HG03066 (cell line): ENCODE measurements around the gene DNASE1L3.
"Not testable (repeated sequence)": the region's sequence is repeated elsewhere in the genome, so short reads cannot be mapped to it uniquely, and the experiment has no call there.

Experiments used
- ATAC-seq: cut with Tn5 transposase; IDR thresholded peaks from one replicate; pipeline ENCODE4 v1.9.1; 2021; ENCODE audit warnings: low read depth; ENCODE audit not compliant: unreplicated experiment

Gene DNASE1L3

DNA sequence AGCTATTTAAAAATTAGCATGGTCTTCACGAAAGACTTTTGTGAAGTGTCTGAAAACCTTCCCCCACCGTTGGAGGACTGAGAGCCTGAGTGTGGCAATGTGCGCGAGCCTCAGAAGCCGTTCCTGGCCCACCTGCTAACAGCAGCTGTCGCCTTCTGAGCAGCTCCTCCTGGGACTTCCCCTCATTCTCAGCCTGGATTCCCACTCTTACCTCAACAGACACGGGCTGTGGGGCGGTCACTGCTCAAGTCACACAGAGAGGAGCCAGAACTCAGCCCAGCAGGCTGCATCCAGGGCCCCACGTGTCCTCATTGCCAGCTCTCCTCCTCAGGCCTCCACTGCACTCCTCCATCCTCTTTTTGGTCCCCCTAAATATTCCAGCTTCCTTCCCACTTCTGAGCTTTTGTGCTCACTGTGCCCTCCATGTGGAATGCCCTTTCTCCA, 7.8 kb downstream of the DNASE1L3 start:
- ATAC-seq = peak; percentile 82

DNA sequence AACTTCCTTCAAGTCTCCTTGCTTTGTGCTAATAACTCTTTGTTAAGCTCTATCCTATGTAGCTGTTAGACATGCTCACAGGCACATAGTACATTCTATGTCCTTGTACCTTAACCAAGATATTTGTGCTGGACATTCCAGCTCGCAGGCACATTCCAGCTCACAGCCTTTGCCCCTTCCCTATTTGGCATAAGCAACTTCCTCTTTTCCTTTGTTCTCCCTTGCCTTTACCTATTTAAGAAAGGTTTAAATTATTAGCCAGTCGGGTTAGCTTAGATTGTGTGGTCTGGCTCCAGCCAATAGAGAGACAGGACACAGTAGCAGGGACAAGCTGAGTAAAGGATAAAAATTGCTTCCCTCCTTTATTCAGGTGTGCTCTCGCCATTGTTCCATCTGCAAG, 9.3 kb downstream of the DNASE1L3 start:
- ATAC-seq = not testable (repeated sequence)

DNA sequence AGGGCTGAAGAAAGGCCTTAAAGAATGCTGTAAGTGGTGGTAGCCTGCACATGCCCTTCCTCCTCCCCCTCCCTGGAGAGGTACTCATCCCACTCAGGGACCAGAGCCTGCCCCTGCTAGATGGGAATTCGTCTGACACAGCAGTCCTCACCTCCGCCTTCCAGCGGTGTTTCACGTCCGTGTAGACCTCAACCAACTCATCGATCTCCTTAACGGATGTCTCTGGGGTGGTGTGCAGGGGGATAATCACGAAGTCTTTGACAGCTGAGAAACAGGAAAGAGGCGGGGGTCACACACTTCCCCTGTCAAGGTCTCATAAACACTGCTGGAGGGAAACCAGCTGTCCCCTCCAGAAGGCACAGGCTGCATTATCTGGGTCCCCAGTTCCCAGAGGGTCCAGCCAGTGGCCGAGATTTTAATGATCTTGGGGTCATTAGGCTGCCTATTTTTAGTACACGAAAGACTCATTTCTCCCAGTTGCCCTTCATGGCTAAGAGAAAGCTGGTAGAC, 9.9 kb downstream of the DNASE1L3 start:
- ATAC-seq = no peak

DNA sequence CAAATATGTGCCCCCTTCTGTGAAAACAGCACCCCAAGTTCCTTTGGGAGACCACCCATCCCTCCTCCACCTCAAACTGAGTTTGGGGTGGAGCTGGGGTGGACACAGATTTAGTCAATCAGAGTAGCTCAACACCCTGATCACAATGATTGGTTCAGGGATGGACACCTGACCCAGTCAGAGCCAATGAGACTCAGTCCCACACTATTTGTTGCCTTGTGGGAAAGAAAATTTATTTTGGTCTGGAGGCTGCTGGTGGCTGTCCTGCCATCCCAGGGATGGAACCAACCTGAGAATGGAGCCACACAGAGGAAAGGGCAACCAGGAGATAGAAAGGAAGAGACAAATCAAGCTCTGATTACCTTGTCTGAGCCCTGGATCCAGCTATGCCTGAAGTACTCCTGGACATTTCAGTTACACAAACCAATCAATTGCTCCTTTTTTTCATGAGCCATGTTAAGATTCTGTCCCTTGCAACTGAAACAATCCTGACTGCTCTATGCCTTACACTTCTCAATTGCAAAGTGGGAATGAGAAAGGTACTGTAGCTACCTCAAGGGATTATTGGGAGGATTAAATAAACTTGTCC, 10.6 kb downstream of the DNASE1L3 start:
- ATAC-seq = no peak

DNA sequence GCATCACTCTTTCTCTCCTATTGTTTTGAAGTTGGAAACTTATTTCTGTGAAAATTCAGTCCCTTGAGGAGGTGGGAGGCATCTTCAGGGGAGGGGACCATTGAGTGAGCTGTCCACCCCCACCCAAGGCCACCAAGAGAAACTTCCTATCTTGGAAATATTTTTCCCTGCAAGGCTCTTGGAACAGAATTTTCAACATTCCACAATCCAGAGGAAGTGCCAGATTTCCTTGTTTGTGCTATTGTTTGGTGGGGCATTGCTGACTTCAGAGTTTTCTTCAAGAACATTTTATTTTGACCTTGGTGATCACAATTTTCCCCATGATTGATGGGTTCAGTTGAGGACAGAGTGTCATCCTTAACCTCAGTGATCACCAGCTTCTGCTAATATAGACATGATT, 12.0 kb downstream of the DNASE1L3 start:
- ATAC-seq = no peak

DNA sequence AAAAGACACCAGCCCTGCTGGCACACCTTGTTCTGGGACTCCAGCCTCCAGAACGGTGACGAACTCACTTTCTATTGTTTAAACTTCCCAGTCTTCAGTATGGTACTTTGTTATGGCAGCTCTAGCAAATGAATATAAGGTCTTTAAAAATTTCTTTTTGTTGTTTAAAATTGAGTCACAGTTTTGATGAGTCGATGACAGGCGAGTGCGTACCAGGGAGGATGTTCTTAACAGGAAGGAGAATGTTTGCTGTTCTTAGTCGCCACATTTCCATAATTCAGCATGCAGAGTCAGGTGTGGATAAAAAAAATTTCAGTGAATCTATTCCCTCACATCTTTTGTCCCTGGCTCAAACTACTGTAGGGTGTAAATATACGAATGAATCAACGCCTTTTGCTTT, 12.4 kb downstream of the DNASE1L3 start:
- ATAC-seq = no peak

DNA sequence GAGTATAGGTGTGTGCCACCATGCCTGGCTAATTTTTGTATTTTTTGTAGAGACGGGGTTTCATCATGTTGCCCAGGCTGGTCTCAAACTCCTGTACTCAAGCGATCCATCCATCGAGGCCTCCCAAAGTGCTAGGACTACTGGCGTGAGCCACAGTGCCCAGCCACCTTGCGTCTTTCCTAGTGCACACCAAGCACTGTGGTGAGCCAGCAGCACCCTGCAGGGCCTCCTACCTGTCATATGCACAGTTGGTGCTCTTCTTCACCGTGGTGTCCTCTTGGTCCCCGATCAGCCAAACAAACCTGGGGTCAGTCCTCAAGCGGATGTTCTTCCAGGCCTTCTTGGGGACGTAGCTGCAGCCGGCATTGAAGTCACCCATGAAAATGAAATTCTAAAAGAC, 13.2 kb downstream of the DNASE1L3 start:
- no peak for ATAC-seq

DNA sequence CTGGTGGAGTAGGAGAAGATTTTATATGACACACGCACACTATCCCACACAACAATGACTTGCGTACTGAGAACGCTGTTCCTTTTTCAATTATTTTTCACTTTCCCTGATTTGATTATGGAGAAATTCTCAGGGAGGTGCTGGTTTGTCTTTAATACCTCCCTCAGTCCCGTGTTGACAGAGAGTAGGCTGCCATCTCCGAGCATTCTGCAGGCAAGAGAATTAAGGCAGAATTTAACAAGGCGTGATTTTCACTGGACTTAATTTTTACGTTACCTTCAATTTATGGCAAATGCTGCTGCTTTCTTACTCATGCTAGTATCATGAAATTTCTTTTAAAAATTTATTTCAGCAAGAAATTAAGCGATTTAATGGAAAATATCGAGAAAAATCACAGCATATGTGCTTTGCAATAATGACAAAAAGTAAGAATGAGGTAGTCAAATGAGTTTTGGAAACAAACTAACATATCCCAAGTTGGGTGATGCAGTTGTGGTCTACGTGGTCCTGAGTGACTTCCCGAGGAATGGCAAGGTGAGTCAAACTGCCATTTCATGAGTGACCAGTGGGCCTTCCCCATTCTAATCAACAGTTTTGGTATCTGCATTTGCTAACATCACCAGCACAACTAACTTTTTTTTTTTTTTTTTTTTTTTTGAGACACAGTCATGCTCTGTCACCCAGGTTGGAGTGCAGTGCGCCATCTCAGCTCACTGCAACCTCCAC, 16.9 kb downstream of the DNASE1L3 start:
- ATAC-seq = no peak

DNA sequence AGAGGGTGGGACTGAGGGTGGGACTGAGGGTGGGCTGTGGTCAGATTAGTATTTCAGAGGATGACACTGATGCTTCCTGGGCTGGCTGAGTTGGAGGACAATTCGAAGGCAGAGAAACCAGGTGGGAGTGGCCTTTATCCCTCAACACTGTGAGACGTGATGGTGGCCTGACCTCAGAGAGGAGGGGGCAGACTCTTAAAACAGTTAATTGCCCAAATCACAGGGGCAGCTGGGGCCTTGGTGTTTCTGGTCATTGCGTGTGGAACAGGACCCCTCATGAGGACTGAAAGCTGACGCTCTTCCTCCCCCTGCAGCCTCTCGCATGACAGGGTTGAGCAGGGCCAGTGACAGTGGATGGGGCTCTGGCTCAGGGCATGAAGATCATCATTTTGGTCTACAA, 18.7 kb downstream of the DNASE1L3 start:
- no peak for ATAC-seq

DNA sequence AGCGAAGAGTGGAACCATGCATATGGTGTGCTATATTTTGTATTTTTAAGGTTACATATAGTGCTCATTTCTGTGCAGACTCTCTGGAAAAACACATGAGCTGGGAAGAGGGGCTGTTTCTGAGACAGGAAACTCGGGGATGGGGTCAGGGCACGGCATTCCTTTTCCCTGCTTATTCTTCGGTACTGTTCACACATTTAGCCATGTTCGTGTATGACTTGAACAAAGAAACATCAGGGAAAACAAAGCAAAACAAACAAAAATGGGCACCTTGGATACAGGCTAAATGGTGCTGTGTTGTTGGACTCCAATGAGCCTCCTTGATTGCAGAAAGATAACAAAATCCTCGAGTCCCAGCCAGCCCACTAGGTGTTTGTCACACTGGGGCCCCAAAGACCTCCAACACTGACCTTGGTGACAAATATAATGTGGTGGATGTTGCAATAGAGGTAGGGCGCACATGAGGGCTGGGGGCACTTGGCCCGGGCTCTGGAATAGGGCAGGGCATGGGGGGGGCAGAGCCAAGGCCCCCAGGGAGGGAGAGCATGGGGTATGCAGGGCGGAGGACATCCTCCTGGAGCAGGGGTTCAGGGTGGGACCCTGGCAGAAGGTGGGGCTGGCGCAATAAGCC, 19.3 kb downstream of the DNASE1L3 start:
- ATAC-seq = no peak

DNA sequence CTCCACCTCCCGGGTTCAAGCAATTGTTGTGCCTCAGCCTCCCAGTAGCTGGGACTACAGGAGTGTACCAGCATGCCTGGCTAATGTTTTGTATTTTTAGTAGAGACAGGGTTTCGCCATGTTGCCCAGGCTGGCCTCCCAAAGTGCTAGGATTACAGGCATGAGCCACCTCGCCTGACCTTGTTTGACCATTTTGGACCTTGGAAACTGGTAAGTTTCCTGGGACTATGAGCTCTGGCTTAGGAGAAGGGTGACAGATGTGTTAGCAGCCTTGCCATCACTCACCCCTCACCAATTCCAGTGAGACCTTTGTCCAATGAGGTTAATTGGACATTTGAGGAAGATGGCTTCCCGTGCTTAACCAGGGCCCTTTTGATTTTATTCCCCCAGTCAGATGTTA, 19.9 kb downstream of the DNASE1L3 start:
- no peak for ATAC-seq

DNA sequence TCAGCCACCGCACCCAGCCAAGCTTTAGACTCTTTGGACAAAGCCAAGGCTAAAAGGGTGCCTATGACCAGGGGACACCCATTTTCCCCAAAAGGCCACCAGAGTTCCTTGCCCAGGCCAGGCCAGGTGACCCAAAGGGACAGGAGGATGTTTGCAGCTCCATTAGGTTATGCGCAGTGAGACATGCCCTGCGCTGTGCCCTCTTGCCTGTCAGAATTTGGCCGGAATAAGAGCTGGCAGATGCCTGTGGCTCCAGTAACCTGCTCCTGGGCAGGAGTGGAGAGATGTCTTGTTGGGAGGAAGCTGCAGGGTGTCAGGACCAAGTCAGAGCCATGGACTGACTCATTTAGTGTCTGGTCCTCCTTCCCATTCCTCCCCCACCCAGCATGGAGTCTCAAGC, 20.5 kb downstream of the DNASE1L3 start:
- ATAC-seq = no peak

DNA sequence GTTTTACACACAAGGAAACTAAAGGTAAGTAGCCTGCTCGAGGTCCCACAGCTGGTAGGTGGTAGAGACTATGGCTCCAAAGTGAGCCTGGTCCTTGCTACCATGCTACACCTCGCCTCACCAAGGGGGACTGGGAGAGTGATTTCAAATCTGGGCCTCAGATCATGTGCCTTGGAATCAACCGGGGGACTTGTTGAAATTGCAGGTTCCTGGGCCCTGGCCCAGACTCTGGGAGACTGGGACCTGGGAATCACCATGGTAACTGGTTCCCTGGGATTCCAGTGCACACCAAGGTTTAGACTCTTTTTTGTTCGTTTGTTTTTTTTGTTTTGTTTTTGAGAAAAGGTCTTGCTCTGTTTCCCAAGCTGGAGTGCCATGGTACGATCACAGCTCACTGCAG, 21.1 kb downstream of the DNASE1L3 start:
- no peak for ATAC-seq

DNA sequence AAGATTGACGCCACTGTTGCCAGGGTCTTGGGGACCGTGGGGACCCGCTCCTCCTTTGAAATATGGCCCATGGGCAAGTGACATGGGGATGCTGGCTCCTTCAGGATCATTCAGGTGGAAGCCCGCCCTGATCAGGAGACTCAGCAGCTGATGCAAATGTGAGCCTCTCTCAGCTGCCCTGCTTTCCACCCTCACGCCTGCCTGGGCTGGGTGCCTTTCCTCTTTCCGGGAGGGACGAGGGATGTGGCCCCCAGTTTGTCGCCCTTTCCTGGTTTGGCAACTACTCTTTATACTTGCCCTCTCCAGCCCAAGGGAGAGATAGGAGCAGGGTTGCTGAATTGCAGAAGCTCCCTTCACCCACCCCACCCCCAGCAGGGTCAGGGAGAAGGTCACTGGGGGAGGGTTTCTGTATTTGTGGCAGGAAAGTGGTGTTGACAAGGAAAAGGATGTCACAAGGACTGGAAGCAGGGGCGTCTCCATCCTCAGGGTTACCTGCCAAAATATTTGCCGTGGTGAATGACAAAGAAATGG, 21.8 kb downstream of the DNASE1L3 start:
- no peak for ATAC-seq

DNA sequence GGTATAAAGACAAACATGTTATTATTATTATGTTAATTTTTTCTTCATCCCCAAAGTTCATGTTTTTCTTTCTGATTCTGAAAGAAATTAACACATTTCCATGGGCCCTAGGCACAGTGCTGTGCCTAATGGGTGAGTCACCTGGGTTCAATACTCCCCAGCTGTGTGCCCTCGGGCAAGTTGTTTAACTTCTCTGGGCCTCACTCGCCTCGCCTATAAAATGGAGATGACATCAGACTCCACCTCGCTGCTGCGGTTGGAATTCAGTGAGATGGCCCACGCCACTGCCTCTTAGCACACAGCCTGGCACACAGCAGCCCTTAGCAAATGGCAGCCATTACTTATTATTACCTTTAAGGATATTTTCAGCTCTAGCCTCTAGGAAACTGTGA, 22.6 kb downstream of the DNASE1L3 start:
- no peak for ATAC-seq

DNA sequence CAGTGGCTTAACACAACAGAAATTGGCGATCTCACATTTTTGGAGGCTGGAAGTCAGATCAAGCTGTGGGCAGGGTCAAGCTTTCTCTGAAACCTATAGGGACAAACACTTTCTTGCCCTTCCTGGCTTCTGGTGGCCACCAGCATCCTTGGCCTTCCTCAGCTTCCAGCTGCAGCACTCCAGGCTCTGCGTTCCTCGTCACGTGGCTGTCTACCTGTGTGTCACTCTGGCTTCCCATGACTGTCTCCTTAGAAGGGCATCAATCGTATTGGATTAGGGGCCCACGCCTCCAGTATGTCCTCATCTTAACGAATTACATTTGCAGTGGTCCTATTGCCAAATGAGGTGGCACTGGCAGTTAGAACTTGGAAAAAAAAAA, 25.8 kb downstream of the DNASE1L3 start:
- ATAC-seq = no peak

DNA sequence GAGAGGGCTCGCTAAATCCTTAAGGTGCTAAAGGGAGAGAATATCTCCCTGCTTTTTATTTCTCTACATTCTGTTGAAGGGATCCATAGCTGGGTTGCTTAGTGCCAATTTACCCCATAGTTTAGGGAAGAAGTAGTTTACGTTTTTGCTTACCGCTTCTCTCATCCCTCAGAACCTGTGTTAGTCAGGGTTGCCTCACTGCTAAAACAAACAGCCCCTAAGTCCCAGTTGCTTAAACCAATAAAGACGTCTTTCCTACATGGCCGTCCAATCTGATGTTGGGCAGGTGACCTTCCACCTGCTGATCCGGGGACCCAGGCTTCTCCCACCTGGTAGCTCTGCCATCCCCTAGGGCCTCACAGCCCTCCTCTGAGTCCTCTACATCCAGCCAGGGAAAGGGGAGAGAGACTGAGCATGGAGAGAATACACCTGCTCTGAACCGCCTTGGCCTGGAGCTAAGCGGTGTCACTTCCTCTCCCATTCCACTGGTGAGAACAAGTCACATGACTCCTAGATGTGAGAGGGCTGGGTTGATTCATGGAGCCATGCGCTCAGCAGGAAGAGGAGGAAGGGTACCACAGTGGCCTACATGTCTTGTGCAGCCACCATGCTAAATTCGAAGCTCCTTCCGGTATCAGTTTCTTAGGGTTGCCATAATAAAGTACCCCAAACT, 26.3 kb downstream of the DNASE1L3 start:
- ATAC-seq = no peak

DNA sequence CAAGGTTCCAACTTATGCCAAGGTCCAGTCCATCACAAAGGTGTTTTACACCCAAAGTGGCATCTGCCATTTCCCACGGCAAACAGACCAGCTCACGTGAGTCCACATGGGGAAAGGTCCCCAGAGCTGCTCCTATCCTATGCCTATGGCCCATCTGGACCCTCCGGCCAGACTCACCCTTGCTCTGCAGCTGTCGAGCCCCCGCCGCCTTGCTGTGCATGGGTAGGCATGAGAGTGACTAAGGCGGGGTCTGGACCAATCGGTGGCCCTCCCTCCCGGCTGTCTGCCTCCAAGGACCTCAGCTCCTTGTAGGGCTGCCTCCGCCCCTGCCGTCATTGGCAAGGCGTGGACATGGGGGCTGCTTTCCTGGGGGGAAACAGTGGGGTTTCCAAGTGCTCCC, 26.9 kb downstream of the DNASE1L3 start:
- no peak for ATAC-seq

DNA sequence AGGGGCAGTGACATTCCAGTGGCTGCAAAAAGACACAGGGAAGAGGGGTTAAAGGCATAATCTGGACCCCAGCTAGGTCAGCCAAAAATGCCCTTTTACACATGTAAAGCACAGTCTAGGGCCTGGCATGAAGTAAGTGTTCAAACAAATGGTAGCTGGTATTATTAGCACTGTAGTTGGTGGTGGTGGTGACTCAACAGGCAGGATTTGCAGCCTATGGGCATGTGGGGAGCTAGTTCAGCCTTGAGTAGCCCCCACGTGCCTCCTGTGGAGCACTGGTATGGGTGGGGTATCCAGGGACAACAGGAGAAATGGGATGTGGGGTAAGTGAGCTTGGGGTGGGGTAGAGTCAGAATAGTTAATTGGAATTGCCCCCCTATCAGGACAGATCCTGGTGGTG, 27.6 kb downstream of the DNASE1L3 start:
- no peak for ATAC-seq

DNA sequence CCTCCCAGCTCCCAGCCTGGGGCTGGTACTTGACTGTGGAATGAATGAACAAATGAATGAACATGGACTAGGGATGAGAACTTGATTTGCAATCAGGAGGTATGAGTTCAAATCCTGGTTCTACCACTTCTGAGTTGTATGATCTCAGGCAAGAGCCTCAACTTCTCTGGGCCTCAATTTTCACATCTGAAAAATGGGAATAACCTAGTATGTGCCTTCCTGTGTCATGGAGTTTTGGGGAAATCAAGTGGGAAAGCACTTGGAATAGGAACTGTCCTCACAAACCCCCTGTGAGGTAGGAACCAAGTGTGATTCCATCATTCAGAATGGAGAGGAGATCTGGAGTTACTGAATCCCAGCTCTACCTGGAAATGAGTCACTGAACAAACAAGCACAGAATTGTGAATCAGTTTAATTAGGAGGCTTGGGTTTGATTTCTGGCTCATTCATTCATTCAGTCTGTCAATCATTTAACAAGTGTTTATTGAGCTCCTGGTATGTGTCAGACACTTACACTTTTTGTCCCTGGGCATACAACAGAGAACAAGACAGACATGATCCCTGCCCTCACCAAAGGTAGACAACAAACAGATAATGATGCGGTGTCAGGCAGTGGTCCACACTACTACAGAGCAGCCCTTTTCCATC, 29.7 kb downstream of the DNASE1L3 start:
- no peak for ATAC-seq
